HCT116 (cell line): ENCODE measurements around the gene MRPS16.

ENCODE experiments used
- EZH2 ChIP-seq: fragments of 200-600 bp; sonication (generic); IDR thresholded peaks from 2 replicates; pipeline ENCODE4 v1.6.1; 2017; ENCODE audit warnings: antibody characterized with exemption, mixed run types
- EZH2phosphoT487 ChIP-seq: fragments of 200-600 bp; IDR thresholded peaks from 2 replicates; pipeline ENCODE4 v1.6.1; 2018; ENCODE audit warnings: antibody characterized with exemption, borderline replicate concordance
- FOSL1 ChIP-seq: IDR thresholded peaks from 2 replicates; pipeline ENCODE4 v1.6.1; 2012; ENCODE audit warnings: low read depth
- POLR2A ChIP-seq: IDR thresholded peaks from 2 replicates; pipeline ENCODE4 v1.7.0; 2011; ENCODE audit warnings: borderline replicate concordance; ENCODE audit not compliant: insufficient read depth, insufficient read length; ENCODE audit errors: extremely low read depth
- POLR2AphosphoS5 ChIP-seq: IDR thresholded peaks from 2 replicates; pipeline ENCODE4 v1.6.1; 2011; ENCODE audit warnings: mild to moderate bottlenecking, low read depth, low read length, moderate library complexity
- RAD21 ChIP-seq: IDR thresholded peaks from 2 replicates; pipeline ENCODE4 v1.6.1; 2012; ENCODE audit warnings: low read depth, mild to moderate bottlenecking
- YY1 ChIP-seq: IDR thresholded peaks from 2 replicates; pipeline ENCODE4 v1.6.1; 2011; ENCODE audit warnings: low read length, low read depth, moderate library complexity, mild to moderate bottlenecking; ENCODE audit not compliant: insufficient replicate concordance; ENCODE audit errors: extremely low read depth
- TF ChIP-seq, protein P1 (sequence below), 3 experiments: fragments of 200-600 bp in 1 of 3; sonication (generic) in 1 of 3; IDR thresholded peaks in 2 of 3; conservative IDR thresholded peaks in 1 of 3; 2 replicates each; pipeline ENCODE4 v1.5.1; 2012 to 2017; ENCODE audit warnings: low read depth in 2 of 3, low read length in 2 of 3, antibody characterized with exemption in 1 of 3, borderline replicate concordance in 1 of 3, control low read depth in 1 of 3, mild to moderate bottlenecking in 1 of 3, mixed read lengths in 1 of 3, mixed run types in 1 of 3, moderate library complexity in 1 of 3; ENCODE audit not compliant: insufficient read depth in 1 of 3
- TF ChIP-seq, protein P2 (sequence below): IDR thresholded peaks from 2 replicates; pipeline ENCODE4 v1.6.1; 2012; ENCODE audit warnings: low read depth
- TF ChIP-seq, protein P3 (sequence below): IDR thresholded peaks from 2 replicates; pipeline ENCODE4 v1.6.1; 2011; ENCODE audit warnings: mild to moderate bottlenecking, low read length, moderate library complexity; ENCODE audit not compliant: insufficient replicate concordance; ENCODE audit errors: extremely low read depth

DNA sequence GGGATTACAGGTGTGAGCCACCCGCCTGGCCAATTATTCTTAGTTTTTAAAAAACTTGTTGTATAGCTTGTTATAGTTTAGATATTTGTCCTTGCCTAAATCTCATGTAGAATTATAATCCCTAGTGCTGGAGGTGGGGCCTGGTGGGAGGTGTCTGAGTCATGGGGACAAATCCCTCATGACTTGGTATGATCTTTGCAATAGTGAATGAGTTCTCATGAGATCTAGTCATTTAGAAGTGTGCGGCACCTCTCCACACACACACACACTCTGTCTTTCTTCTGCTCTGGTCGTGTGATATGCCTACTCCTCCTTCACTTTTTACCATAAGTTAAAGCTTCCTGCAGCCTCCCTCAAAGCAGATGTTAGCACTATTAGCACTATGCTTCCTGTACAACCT is 47.4 kb downstream of the MRPS16 start:
- no peak for TF ChIP-seq POLR2A
- TF ChIP-seq, protein P1, sequence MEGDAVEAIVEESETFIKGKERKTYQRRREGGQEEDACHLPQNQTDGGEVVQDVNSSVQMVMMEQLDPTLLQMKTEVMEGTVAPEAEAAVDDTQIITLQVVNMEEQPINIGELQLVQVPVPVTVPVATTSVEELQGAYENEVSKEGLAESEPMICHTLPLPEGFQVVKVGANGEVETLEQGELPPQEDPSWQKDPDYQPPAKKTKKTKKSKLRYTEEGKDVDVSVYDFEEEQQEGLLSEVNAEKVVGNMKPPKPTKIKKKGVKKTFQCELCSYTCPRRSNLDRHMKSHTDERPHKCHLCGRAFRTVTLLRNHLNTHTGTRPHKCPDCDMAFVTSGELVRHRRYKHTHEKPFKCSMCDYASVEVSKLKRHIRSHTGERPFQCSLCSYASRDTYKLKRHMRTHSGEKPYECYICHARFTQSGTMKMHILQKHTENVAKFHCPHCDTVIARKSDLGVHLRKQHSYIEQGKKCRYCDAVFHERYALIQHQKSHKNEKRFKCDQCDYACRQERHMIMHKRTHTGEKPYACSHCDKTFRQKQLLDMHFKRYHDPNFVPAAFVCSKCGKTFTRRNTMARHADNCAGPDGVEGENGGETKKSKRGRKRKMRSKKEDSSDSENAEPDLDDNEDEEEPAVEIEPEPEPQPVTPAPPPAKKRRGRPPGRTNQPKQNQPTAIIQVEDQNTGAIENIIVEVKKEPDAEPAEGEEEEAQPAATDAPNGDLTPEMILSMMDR (IDR thresholded peaks at IDR 0.05 in 2 of 3, conservative IDR thresholded peaks at IDR 0.05 in 1 of 3; ENCODE audit: borderline replicate concordance in 1 of 3, insufficient read depth in 1 of 3, low read depth in 2 of 3, low read length in 2 of 3): no peak
- no peak for TF ChIP-seq EZH2phosphoT487
- TF ChIP-seq, protein P2, sequence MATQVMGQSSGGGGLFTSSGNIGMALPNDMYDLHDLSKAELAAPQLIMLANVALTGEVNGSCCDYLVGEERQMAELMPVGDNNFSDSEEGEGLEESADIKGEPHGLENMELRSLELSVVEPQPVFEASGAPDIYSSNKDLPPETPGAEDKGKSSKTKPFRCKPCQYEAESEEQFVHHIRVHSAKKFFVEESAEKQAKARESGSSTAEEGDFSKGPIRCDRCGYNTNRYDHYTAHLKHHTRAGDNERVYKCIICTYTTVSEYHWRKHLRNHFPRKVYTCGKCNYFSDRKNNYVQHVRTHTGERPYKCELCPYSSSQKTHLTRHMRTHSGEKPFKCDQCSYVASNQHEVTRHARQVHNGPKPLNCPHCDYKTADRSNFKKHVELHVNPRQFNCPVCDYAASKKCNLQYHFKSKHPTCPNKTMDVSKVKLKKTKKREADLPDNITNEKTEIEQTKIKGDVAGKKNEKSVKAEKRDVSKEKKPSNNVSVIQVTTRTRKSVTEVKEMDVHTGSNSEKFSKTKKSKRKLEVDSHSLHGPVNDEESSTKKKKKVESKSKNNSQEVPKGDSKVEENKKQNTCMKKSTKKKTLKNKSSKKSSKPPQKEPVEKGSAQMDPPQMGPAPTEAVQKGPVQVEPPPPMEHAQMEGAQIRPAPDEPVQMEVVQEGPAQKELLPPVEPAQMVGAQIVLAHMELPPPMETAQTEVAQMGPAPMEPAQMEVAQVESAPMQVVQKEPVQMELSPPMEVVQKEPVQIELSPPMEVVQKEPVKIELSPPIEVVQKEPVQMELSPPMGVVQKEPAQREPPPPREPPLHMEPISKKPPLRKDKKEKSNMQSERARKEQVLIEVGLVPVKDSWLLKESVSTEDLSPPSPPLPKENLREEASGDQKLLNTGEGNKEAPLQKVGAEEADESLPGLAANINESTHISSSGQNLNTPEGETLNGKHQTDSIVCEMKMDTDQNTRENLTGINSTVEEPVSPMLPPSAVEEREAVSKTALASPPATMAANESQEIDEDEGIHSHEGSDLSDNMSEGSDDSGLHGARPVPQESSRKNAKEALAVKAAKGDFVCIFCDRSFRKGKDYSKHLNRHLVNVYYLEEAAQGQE: no peak
- TF ChIP-seq EZH2: no peak
- TF ChIP-seq YY1: no peak
- no peak for TF ChIP-seq FOSL1
- no peak for TF ChIP-seq POLR2AphosphoS5
- TF ChIP-seq, protein P3, sequence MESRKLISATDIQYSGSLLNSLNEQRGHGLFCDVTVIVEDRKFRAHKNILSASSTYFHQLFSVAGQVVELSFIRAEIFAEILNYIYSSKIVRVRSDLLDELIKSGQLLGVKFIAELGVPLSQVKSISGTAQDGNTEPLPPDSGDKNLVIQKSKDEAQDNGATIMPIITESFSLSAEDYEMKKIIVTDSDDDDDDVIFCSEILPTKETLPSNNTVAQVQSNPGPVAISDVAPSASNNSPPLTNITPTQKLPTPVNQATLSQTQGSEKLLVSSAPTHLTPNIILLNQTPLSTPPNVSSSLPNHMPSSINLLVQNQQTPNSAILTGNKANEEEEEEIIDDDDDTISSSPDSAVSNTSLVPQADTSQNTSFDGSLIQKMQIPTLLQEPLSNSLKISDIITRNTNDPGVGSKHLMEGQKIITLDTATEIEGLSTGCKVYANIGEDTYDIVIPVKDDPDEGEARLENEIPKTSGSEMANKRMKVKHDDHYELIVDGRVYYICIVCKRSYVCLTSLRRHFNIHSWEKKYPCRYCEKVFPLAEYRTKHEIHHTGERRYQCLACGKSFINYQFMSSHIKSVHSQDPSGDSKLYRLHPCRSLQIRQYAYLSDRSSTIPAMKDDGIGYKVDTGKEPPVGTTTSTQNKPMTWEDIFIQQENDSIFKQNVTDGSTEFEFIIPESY: no peak
- TF ChIP-seq RAD21: no peak
